MM.1S (cell line): ENCODE results near the gene SLC37A3.

Source experiments
- DNase-seq: peaks from one replicate; pipeline ENCODE4 v3.0.0-alpha.2; 2015
- H2AFZ ChIP-seq: fragments of 300-600 bp; sonication (generic); 2 replicates; pipeline ENCODE4 v1.6.0; 2016; ENCODE audit warnings: antibody characterized with exemption, low read length
- H3F3A ChIP-seq: fragments of 300-600 bp; sonication (generic); 2 replicates; pipeline ENCODE4 v1.6.1; 2016; ENCODE audit warnings: mild to moderate bottlenecking, antibody characterized with exemption, low read length, moderate library complexity, mixed read lengths; ENCODE audit not compliant: insufficient read depth
- H3K27ac ChIP-seq: fragments of 300-600 bp; sonication (generic); 2 replicates; pipeline ENCODE4 v1.5.1; 2016; ENCODE audit warnings: mild to moderate bottlenecking, low read length
- H3K27me3 ChIP-seq: fragments of 300-600 bp; sonication (generic); replicated peaks from 2 replicates; pipeline ENCODE4 v1.6.0; 2016; ENCODE audit warnings: low read length; ENCODE audit not compliant: insufficient read depth
- H3K36me3 ChIP-seq: fragments of 300-600 bp; sonication (generic); replicated peaks from 2 replicates; pipeline ENCODE4 v1.6.1; 2016; ENCODE audit warnings: mild to moderate bottlenecking, low read length, mixed read lengths; ENCODE audit not compliant: insufficient read depth
- H3K4me1 ChIP-seq: fragments of 300-600 bp; sonication (generic); 2 replicates; pipeline ENCODE4 v1.6.1; 2016; ENCODE audit warnings: low read length, mixed read lengths
- H3K4me2 ChIP-seq: fragments of 300-600 bp; sonication (generic); 2 replicates; pipeline ENCODE4 v1.6.0; 2016; ENCODE audit warnings: low read depth, low read length
- H3K4me3 ChIP-seq: fragments of 300-600 bp; sonication (generic); 2 replicates; pipeline ENCODE4 v1.5.1; 2016; ENCODE audit warnings: low read length, mixed read lengths
- H3K79me2 ChIP-seq: fragments of 300-600 bp; sonication (generic); 2 replicates; pipeline ENCODE4 v1.6.1; 2016; ENCODE audit warnings: mixed run types, low read length, mixed read lengths
- H3K9ac ChIP-seq: fragments of 300-600 bp; sonication (generic); 2 replicates; pipeline ENCODE4 v1.6.1; 2016; ENCODE audit warnings: low read length, mixed read lengths
- H3K9me2 ChIP-seq: fragments of 300-600 bp; sonication (generic); replicated peaks from 2 replicates; pipeline ENCODE4 v1.6.1; 2016; ENCODE audit warnings: mild to moderate bottlenecking, low read length, mixed read lengths; ENCODE audit not compliant: insufficient read depth
- H3K9me3 ChIP-seq: fragments of 300-600 bp; sonication (generic); replicated peaks from 2 replicates; pipeline ENCODE4 v1.6.1; 2016; ENCODE audit warnings: mild to moderate bottlenecking, low read length, mixed read lengths; ENCODE audit not compliant: insufficient read depth
- H4K20me1 ChIP-seq: fragments of 300-600 bp; sonication (generic); 2 replicates; pipeline ENCODE4 v1.6.1; 2016; ENCODE audit warnings: mild to moderate bottlenecking, low read length, moderate library complexity, mixed read lengths; ENCODE audit not compliant: insufficient read depth
- CTCF ChIP-seq: fragments of 300-600 bp; sonication (generic); IDR thresholded peaks from 2 replicates; pipeline ENCODE4 v1.5.1; 2016; ENCODE audit warnings: antibody characterized with exemption, low read length, mixed read lengths
- EZH2 ChIP-seq: fragments of 300-600 bp; sonication (generic); optimal IDR thresholded peaks from 2 replicates; pipeline ENCODE3; 2017; ENCODE audit warnings: low read depth, mild to moderate bottlenecking, antibody characterized with exemption, low read length, mixed read lengths
- EZH2phosphoT487 ChIP-seq: fragments of 300-600 bp; sonication (generic); IDR thresholded peaks from 2 replicates; pipeline ENCODE4 v1.6.1; 2018; ENCODE audit warnings: antibody characterized with exemption, low read length

The SLC37A3 gene

GRCh38 chr7:140400381-140400780, 2.1 kb upstream of the SLC37A3 start:
- Histone ChIP-seq H3K9me3 (no peaks in the 10 kb centered on the region), H2AFZ (no peak overlapping the region), H3K79me2 (no peaks in the 10 kb centered on the region), H3K27me3 (peaks cover 52% of the 10 kb centered on the region), H3K4me3 (no peak overlapping the region), H3K4me2 (no peak overlapping the region), H3K4me1 (0 out of 2 replicates have a peak, but pooled peaks cover 5% of the 10 kb centered on the region), H4K20me1 (no peaks in the 10 kb centered on the region), H3K9me2 (no peaks in the 10 kb centered on the region), H3K27ac (no peak overlapping the region), H3F3A (no peaks in the 10 kb centered on the region), H3K36me3 (no peaks in the 10 kb centered on the region), H3K9ac (no peak overlapping the region)
- TF ChIP-seq EZH2phosphoT487 (no peak), CTCF (no peak), EZH2 (no peak)
- no peak for DNase-seq

- H3K36me3 ChIP-seq: no peaks in the 10 kb centered on the region
- H3F3A ChIP-seq: no peaks in the 10 kb centered on the region
- peak overlapping the region; percentile 73; the same call in 1 of the 2 replicates for H2AFZ ChIP-seq
- TF ChIP-seq EZH2 (no peak), CTCF (no peak), EZH2phosphoT487 (no peak)
- H3K4me1 ChIP-seq: 0 out of 2 replicates have a peak, but pooled peaks cover 5% of the 10 kb centered on the region
- peak overlapping the region; percentile 85; the same call in 1 of the 2 replicates for H3K4me2 ChIP-seq
- no peak for DNase-seq
- no peak overlapping the region for H3K4me3 ChIP-seq
- no peaks in the 10 kb centered on the region for H3K9me3 ChIP-seq
- no peak overlapping the region for H3K27ac ChIP-seq
- no peaks in the 10 kb centered on the region for H3K79me2 ChIP-seq
- no peak overlapping the region for H3K9ac ChIP-seq
- no peaks in the 10 kb centered on the region for H3K9me2 ChIP-seq
- H4K20me1 ChIP-seq: no peaks in the 10 kb centered on the region
- H3K27me3 ChIP-seq: peaks cover 49% of the 10 kb centered on the region
Measured at GRCh38 chr7:140398821-140399220, 491 bp upstream of the SLC37A3 start.

GRCh38 chr7:140393756-140394306, 4.5 kb downstream of the SLC37A3 start:
- Histone ChIP-seq H3K9me3 (no peaks in the 10 kb centered on the region), H3K4me2 (no peak overlapping the region), H3K4me3 (no peak overlapping the region), H3F3A (no peaks in the 10 kb centered on the region), H3K9ac (no peak overlapping the region), H3K9me2 (no peaks in the 10 kb centered on the region), H3K27me3 (peaks cover 52% of the 10 kb centered on the region), H3K79me2 (no peaks in the 10 kb centered on the region), H3K4me1 (peaks cover 13% of the 10 kb centered on the region), H4K20me1 (peaks cover 28% of the 10 kb centered on the region), H2AFZ (no peak overlapping the region), H3K36me3 (no peaks in the 10 kb centered on the region), H3K27ac (no peak overlapping the region)
- no peak for DNase-seq
- TF ChIP-seq EZH2 (no peak), CTCF (no peak), EZH2phosphoT487 (no peak)
